Stomach (tissue), 9 donors: Measurements from ENCODE around the gene EREG. TPM values are rescaled to one million over a fixed set of nuclear protein-coding genes. Genes with fewer than 3 reads are reported as not detected.

Experiments used
- DNase-seq, 2 donors: peaks; one replicate each; pipeline versions ENCODE4 v3.0.0 to v3.0.0-alpha.2; 2013 to 2019
- H3K27ac ChIP-seq, 5 donors: fragments of 200-600 bp in 4 of 5; sonication (generic) in 4 of 5; one replicate each; pipeline ENCODE4 v1.5.1; 2013 to 2019; ENCODE audit warnings: mild to moderate bottlenecking in 1 of 5, moderate library complexity in 1 of 5
- H3K27me3 ChIP-seq, 3 donors: fragments of 200-600 bp; sonication (generic); one replicate each; pipeline ENCODE4 v1.5.1; 2017 to 2019; ENCODE audit warnings: mixed run types in 1 of 3
- H3K36me3 ChIP-seq, 4 donors: fragments of 200-600 bp; sonication (generic); 1 replicate in 3 of 4; 2 replicates in 1 of 4; pipeline ENCODE4 v1.5.1; 2016 to 2019
- H3K4me1 ChIP-seq, 4 donors: fragments of 200-600 bp; sonication (generic); one replicate each; pipeline ENCODE4 v1.5.1; 2016 to 2019
- H3K4me3 ChIP-seq, 4 donors: fragments of 200-600 bp; sonication (generic) in 3 of 4; one replicate each; pipeline ENCODE4 v1.5.1; 2016 to 2019; ENCODE audit warnings: mild to moderate bottlenecking in 1 of 4
- H3K9me3 ChIP-seq, 4 donors: fragments of 200-600 bp; sonication (generic); one replicate each; pipeline ENCODE4 v1.5.1; 2016 to 2019
- EP300 ChIP-seq: sonication (generic); formaldehyde crosslinking; IDR thresholded peaks from one replicate; pipeline ENCODE4 v1.6.1; 2017; ENCODE audit warnings: antibody characterized with exemption
- POLR2A ChIP-seq, 4 donors: fragments of 450-650 bp; IDR thresholded peaks; one replicate each; pipeline ENCODE4 v1.6.1; 2016; ENCODE audit warnings: antibody characterized with exemption in 4 of 4, control low read depth in 2 of 4, mild to moderate bottlenecking in 1 of 4, moderate library complexity in 1 of 4
- POLR2AphosphoS5 ChIP-seq, 3 donors: sonication (generic); formaldehyde crosslinking; IDR thresholded peaks; one replicate each; pipeline ENCODE4 v1.6.1; 2016; ENCODE audit warnings: antibody characterized with exemption in 3 of 3
- WGBS, 5 donors: extraction: QIAGEN DNeasy Blood & Tissue Kit in 3 of 5; methylation state at CpG; one replicate each; pipeline versions ENCODE4 v1.1.5 to v1.1.7; 2013 to 2018; 5-methylcytosine and 5-hydroxymethylcytosine counted together
- intact Hi-C: fragments of 100-400 bp; cut with DNase I; formaldehyde crosslinking; loops from one replicate; pipeline ENCODE4 v1.15.1; 2023; ENCODE audit warnings: low total_unique reads
- polyA plus RNA-seq, 3 donors: library from polyadenylated mRNA; stranded (reverse); fragments of 200-250 nt; gene quantifications; one replicate each; pipeline ENCODE4 v1.2.3, GENCODE V29; 2013
- total RNA-seq, 5 donors: library from RNA; depleted of rRNA; stranded (reverse); fragments of >200 nt; gene quantifications; one replicate each; pipeline versions ENCODE4 v1.1.0 to v1.2.3, GENCODE V29; 2014 to 2016
- TF ChIP-seq, protein P1 (sequence below), 7 experiments: fragments of 450-650 bp in 4 of 7; fragments of 200-600 bp in 3 of 7; sonication (generic) in 3 of 7; IDR thresholded peaks; one replicate each; pipeline ENCODE4 v1.5.1; 2016 to 2019; ENCODE audit warnings: antibody characterized with exemption in 7 of 7, control low read depth in 2 of 7, mild to moderate bottlenecking in 1 of 7
- donor health status: healthy with polysubstance abuse.
- donor health status: Bipolar disorder and iron deficiency.
- donor health status: healthy.

Gene EREG
- total and polyA plus RNA-seq, 8 donors = 0.62 to 1.8 (median 0.73) TPM; not detected in 5

DNA sequence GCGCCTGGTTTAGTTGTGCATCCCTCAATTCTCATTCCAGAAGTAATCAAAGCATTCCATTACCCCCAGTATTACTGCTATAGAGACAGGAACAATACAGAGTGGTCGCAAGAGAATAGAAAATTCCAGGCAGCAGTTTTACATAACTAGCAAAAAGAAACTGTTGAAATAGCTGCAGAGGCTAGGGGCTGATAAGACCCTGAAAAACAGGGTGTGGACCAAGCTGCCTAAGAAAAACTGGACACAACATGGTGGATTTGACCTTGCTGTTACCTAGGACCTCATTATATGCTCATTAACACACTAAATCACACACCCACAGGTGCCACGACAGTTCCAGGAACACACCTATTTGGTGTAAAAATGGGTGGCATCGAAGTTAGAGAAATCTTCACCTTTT lies 41.3 kb upstream of the EREG start:
- TF ChIP-seq POLR2A (IDR thresholded peaks at IDR 0.05) = no peak
- TF ChIP-seq, protein P1, sequence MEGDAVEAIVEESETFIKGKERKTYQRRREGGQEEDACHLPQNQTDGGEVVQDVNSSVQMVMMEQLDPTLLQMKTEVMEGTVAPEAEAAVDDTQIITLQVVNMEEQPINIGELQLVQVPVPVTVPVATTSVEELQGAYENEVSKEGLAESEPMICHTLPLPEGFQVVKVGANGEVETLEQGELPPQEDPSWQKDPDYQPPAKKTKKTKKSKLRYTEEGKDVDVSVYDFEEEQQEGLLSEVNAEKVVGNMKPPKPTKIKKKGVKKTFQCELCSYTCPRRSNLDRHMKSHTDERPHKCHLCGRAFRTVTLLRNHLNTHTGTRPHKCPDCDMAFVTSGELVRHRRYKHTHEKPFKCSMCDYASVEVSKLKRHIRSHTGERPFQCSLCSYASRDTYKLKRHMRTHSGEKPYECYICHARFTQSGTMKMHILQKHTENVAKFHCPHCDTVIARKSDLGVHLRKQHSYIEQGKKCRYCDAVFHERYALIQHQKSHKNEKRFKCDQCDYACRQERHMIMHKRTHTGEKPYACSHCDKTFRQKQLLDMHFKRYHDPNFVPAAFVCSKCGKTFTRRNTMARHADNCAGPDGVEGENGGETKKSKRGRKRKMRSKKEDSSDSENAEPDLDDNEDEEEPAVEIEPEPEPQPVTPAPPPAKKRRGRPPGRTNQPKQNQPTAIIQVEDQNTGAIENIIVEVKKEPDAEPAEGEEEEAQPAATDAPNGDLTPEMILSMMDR (IDR thresholded peaks at IDR 0.05) = no peak
- TF ChIP-seq POLR2AphosphoS5 (IDR thresholded peaks at IDR 0.05) = no peak
- no peak for TF ChIP-seq EP300
- H3K9me3 ChIP-seq = no peaks in the 10 kb centered on the region
- no peaks in the 10 kb centered on the region for H3K27me3 ChIP-seq
- no peaks in the 10 kb centered on the region for H3K36me3 ChIP-seq
- intact Hi-C loops = no loop called here
- H3K27ac ChIP-seq = no peak overlapping the region
- 82 to 93% (median 85%) methylated on average over 4 of the region's 4 CpGs for WGBS, 5 donors
- no peak for DNase-seq
- peaks cover 0 to 5% (median 0%) of the 10 kb centered on the region in 4 donors for H3K4me1 ChIP-seq
- H3K4me3 ChIP-seq = no peak overlapping the region

DNA sequence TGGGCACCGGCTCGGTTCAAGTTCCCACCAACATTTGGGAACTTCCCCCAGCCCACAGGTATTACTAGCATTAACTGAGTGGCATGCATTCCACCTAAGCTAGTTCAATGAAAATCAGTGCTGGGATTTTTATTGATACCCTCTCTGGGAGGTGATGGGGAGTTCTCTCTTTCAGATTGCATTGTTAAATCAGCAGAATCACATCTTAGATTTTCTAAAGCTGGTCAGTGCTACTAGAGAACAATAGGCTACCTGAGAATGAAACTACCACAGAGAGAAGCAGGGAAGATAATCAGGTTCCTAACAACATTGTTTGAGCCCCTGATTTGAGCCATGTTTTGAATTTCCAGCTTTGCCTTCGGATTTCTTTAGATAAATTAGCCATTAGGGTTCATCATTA lies 40.7 kb upstream of the EREG start:
- intact Hi-C loops = no loop called here
- Histone ChIP-seq H3K36me3 (no peaks in the 10 kb centered on the region), H3K27me3 (no peaks in the 10 kb centered on the region), H3K9me3 (no peaks in the 10 kb centered on the region), H3K4me3 (no peak overlapping the region), H3K27ac (no peak overlapping the region), H3K4me1 (peaks cover 0 to 5% (median 0%) of the 10 kb centered on the region in 4 donors)
- 61 to 72% (median 67%) methylated on average over 3 of the region's 3 CpGs for WGBS, 5 donors
- TF ChIP-seq POLR2A (IDR thresholded peaks at IDR 0.05) (no peak), POLR2AphosphoS5 (IDR thresholded peaks at IDR 0.05) (no peak), EP300 (no peak)
- TF ChIP-seq, protein P1 (IDR thresholded peaks at IDR 0.05) = no peak
- DNase-seq = no peak

DNA sequence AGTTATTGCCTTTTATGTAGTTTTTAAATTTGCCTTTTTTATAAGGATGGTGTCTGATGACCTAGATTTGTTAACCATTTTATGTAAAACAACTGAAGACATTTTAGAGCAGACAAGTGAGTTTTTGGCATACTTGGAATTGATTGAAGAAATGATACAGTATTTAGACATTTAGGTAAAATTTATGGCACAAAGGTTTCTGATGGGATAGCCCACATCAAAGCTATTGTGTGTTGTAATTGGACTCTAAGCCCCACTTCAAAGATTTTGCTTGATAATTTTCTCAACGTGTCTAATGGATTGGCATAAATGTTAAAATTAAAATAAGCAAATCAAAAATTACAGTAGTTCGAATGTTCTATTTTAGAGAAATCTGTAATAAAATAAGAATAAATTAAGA lies 39.1 kb upstream of the EREG start:
- Histone ChIP-seq H3K9me3 (no peaks in the 10 kb centered on the region), H3K36me3 (no peaks in the 10 kb centered on the region), H3K27ac (no peak overlapping the region), H3K4me1 (no peaks in the 10 kb centered on the region), H3K27me3 (no peaks in the 10 kb centered on the region), H3K4me3 (no peak overlapping the region)
- WGBS, 5 donors = 73 to 85% (median 79%) methylated on average over 2 of the region's 2 CpGs
- intact Hi-C loops = no loop called here
- no peak for DNase-seq
- TF ChIP-seq, protein P1 (IDR thresholded peaks at IDR 0.05) = no peak
- TF ChIP-seq POLR2AphosphoS5 (IDR thresholded peaks at IDR 0.05) = no peak
- TF ChIP-seq EP300 = no peak
- TF ChIP-seq POLR2A (IDR thresholded peaks at IDR 0.05) = no peak

DNA sequence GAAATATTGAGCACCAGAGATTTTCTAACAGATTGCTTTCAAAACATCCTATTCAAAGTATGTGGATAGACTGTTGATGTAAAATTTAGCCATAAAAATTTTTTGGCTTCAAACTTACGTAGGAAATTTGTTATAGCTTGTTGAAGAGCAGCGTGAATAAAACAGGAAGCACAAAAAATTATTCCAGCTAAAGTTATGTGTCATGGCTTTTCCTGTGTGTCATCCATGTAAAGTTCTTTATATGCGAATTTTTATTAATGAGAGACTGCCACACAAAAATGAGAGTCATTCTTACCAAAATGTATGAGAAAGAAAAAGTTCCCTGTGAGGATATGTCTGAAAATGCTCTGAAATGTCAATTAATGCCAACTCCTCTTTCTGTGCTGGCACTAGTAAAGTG lies 37.2 kb upstream of the EREG start:
- Histone ChIP-seq H3K27me3 (no peaks in the 10 kb centered on the region), H3K36me3 (no peaks in the 10 kb centered on the region), H3K27ac (no peak overlapping the region), H3K9me3 (no peaks in the 10 kb centered on the region), H3K4me3 (no peak overlapping the region), H3K4me1 (no peaks in the 10 kb centered on the region)
- 67 to 86% (median 79%) methylated on average over 3 of the region's 3 CpGs for WGBS, 5 donors
- intact Hi-C loops = no loop called here
- DNase-seq = no peak
- TF ChIP-seq POLR2AphosphoS5 (IDR thresholded peaks at IDR 0.05) (no peak), EP300 (no peak), POLR2A (IDR thresholded peaks at IDR 0.05) (no peak)
- TF ChIP-seq, protein P1 (IDR thresholded peaks at IDR 0.05) = no peak
